Effector memory CD4-positive, alpha-beta T cell (primary cell): ENCODE measurements around the gene KCNQ5.

Experiments used
- DNase-seq, 3 donors: peaks; one replicate each; pipeline ENCODE4 v3.0.0-alpha.2; 2020
- H3K27ac ChIP-seq: 2 replicates; pipeline ENCODE4 v1.7.0; 2013; ENCODE audit warnings: mild to moderate bottlenecking, low read length, moderate library complexity; ENCODE audit not compliant: insufficient read depth, poor library complexity, severe bottlenecking
- H3K27me3 ChIP-seq: replicated peaks from 2 replicates; pipeline ENCODE4 v1.7.0; 2013; ENCODE audit warnings: mild to moderate bottlenecking, low read length; ENCODE audit not compliant: insufficient read depth, control insufficient read depth, poor library complexity, severe bottlenecking
- H3K36me3 ChIP-seq: 2 replicates; pipeline ENCODE4 v1.7.0; 2013; ENCODE audit warnings: mild to moderate bottlenecking, low read length, moderate library complexity; ENCODE audit not compliant: control insufficient read depth, insufficient read depth
- H3K4me1 ChIP-seq: 2 replicates; pipeline ENCODE4 v1.7.0; 2013; ENCODE audit warnings: low read length, mild to moderate bottlenecking; ENCODE audit not compliant: control insufficient read depth, insufficient read depth, poor library complexity, severe bottlenecking
- H3K4me3 ChIP-seq: 2 replicates; pipeline ENCODE4 v1.7.0; 2013; ENCODE audit warnings: low read length, low read depth, mild to moderate bottlenecking; ENCODE audit not compliant: insufficient read depth, poor library complexity, severe bottlenecking
- H3K9me3 ChIP-seq: 2 replicates; pipeline ENCODE4 v1.7.0; 2013; ENCODE audit warnings: mild to moderate bottlenecking, low read length, moderate library complexity; ENCODE audit not compliant: control insufficient read depth

The KCNQ5 gene

GRCh38 chr6:73121421-73121993, 499.6 kb downstream of the KCNQ5 start:
- Histone ChIP-seq H3K4me3 (no peak overlapping the region), H3K36me3 (no peaks in the 10 kb centered on the region), H3K4me1 (no peaks in the 10 kb centered on the region), H3K9me3 (no peaks in the 10 kb centered on the region), H3K27me3 (no peaks in the 10 kb centered on the region), H3K27ac (no peak overlapping the region)
- DNase-seq = no peak

GRCh38 chr6:73123632-73124329, 501.9 kb downstream of the KCNQ5 start:
- no peaks in the 10 kb centered on the region for H3K36me3 ChIP-seq
- DNase-seq = no peak
- H3K9me3 ChIP-seq = no peaks in the 10 kb centered on the region
- H3K4me1 ChIP-seq = no peaks in the 10 kb centered on the region
- no peak overlapping the region for H3K4me3 ChIP-seq
- H3K27ac ChIP-seq = no peak overlapping the region
- H3K27me3 ChIP-seq = no peaks in the 10 kb centered on the region

GRCh38 chr6:73129653-73130443, 508.0 kb downstream of the KCNQ5 start:
- DNase-seq = peak; percentile 22 to 43 (median 36)
- Histone ChIP-seq H3K27ac (no peak overlapping the region), H3K4me1 (no peaks in the 10 kb centered on the region), H3K9me3 (no peaks in the 10 kb centered on the region), H3K36me3 (no peaks in the 10 kb centered on the region), H3K27me3 (no peaks in the 10 kb centered on the region), H3K4me3 (no peak overlapping the region)

GRCh38 chr6:73131706-73132105, 509.8 kb downstream of the KCNQ5 start:
- no peaks in the 10 kb centered on the region for H3K9me3 ChIP-seq
- no peaks in the 10 kb centered on the region for H3K4me1 ChIP-seq
- no peak overlapping the region for H3K27ac ChIP-seq
- no peaks in the 10 kb centered on the region for H3K36me3 ChIP-seq
- no peak for DNase-seq
- no peak overlapping the region for H3K4me3 ChIP-seq
- no peaks in the 10 kb centered on the region for H3K27me3 ChIP-seq

- no peak for DNase-seq
- Histone ChIP-seq H3K36me3 (no peaks in the 10 kb centered on the region), H3K9me3 (no peaks in the 10 kb centered on the region), H3K27me3 (no peaks in the 10 kb centered on the region), H3K27ac (no peak overlapping the region), H3K4me1 (no peaks in the 10 kb centered on the region), H3K4me3 (no peak overlapping the region)
Observed at GRCh38 chr6:73134588-73134987, 512.7 kb downstream of the KCNQ5 start.

- Histone ChIP-seq H3K9me3 (no peaks in the 10 kb centered on the region), H3K4me3 (no peak overlapping the region), H3K4me1 (no peaks in the 10 kb centered on the region), H3K36me3 (no peaks in the 10 kb centered on the region), H3K27me3 (no peaks in the 10 kb centered on the region), H3K27ac (no peak overlapping the region)
- DNase-seq = no peak
Observed at GRCh38 chr6:73139681-73140383, 518.0 kb downstream of the KCNQ5 start.

GRCh38 chr6:73143551-73143950, 521.7 kb downstream of the KCNQ5 start:
- no peak for DNase-seq
- H3K36me3 ChIP-seq = no peaks in the 10 kb centered on the region
- H3K4me3 ChIP-seq = no peak overlapping the region
- no peaks in the 10 kb centered on the region for H3K27me3 ChIP-seq
- no peak overlapping the region for H3K27ac ChIP-seq
- no peaks in the 10 kb centered on the region for H3K9me3 ChIP-seq
- no peaks in the 10 kb centered on the region for H3K4me1 ChIP-seq

GRCh38 chr6:73144516-73144915, 522.7 kb downstream of the KCNQ5 start:
- DNase-seq = no peak
- Histone ChIP-seq H3K36me3 (no peaks in the 10 kb centered on the region), H3K27me3 (no peaks in the 10 kb centered on the region), H3K4me1 (no peaks in the 10 kb centered on the region), H3K9me3 (no peaks in the 10 kb centered on the region), H3K27ac (no peak overlapping the region), H3K4me3 (no peak overlapping the region)

GRCh38 chr6:73145690-73146089, 523.8 kb downstream of the KCNQ5 start:
- Histone ChIP-seq H3K27me3 (no peaks in the 10 kb centered on the region), H3K27ac (no peak overlapping the region), H3K9me3 (no peaks in the 10 kb centered on the region), H3K4me1 (no peaks in the 10 kb centered on the region), H3K4me3 (no peak overlapping the region), H3K36me3 (no peaks in the 10 kb centered on the region)
- DNase-seq = no peak
